Mesenchymal stem cell (in vitro differentiated cells and primary cell): ENCODE data around the gene RBMS3.

Source experiments
- DNase-seq: peaks from one replicate; pipeline ENCODE4 v3.0.0-alpha.2; 2013
- H2AFZ ChIP-seq: one replicate; pipeline ENCODE4 v1.6.1; 2013; ENCODE audit warnings: low read depth, mild to moderate bottlenecking, control low read depth, inconsistent platforms, low read length, moderate library complexity
- H2AK5ac ChIP-seq: 2 replicates; pipeline ENCODE4 v1.6.1; 2013; ENCODE audit warnings: low read length, moderate library complexity, mild to moderate bottlenecking, inconsistent platforms; ENCODE audit not compliant: severe bottlenecking
- H2BK120ac ChIP-seq: one replicate; pipeline ENCODE4 v1.6.1; 2013; ENCODE audit warnings: low read depth, mild to moderate bottlenecking, inconsistent platforms, low read length, moderate library complexity
- H2BK12ac ChIP-seq, 2 experiments: one replicate each; pipeline ENCODE4 v1.6.1; 2013; ENCODE audit warnings: inconsistent platforms in 2 of 2, low read length in 2 of 2, mild to moderate bottlenecking in 2 of 2, moderate library complexity in 2 of 2, control low read depth in 1 of 2
- H2BK15ac ChIP-seq: one replicate; pipeline ENCODE4 v1.6.1; 2013; ENCODE audit warnings: mild to moderate bottlenecking, low read depth, inconsistent platforms; ENCODE audit not compliant: poor library complexity, severe bottlenecking
- H2BK5ac ChIP-seq: 2 replicates; pipeline ENCODE4 v1.6.1; 2013; ENCODE audit warnings: low read depth, mild to moderate bottlenecking, low read length, control low read depth, inconsistent platforms; ENCODE audit not compliant: poor library complexity, severe bottlenecking
- H3K14ac ChIP-seq, 2 experiments: one replicate each; pipeline ENCODE4 v1.6.1; 2013; ENCODE audit warnings: inconsistent platforms in 2 of 2, low read length in 2 of 2, control low read depth in 1 of 2, mild to moderate bottlenecking in 1 of 2, moderate library complexity in 1 of 2
- H3K18ac ChIP-seq, 2 experiments: one replicate each; pipeline ENCODE4 v1.6.1; 2013; ENCODE audit warnings: inconsistent platforms in 2 of 2, low read length in 2 of 2, control low read depth in 1 of 2, low read depth in 1 of 2, mild to moderate bottlenecking in 1 of 2
- H3K23ac ChIP-seq, 2 experiments: one replicate each; pipeline ENCODE4 v1.6.1; 2013; ENCODE audit warnings: inconsistent platforms in 2 of 2, low read length in 2 of 2, mild to moderate bottlenecking in 2 of 2, moderate library complexity in 2 of 2, control low read depth in 1 of 2
- H3K27ac ChIP-seq: 2 replicates; pipeline ENCODE4 v1.5.1; 2013; ENCODE audit warnings: mild to moderate bottlenecking, moderate library complexity, low read length, control low read depth, inconsistent platforms; ENCODE audit not compliant: poor library complexity, severe bottlenecking
- H3K27me3 ChIP-seq, 2 experiments: 2 replicates each; pipeline versions ENCODE4 v1.6.1 to v1.7.0; 2013; ENCODE audit warnings: low read length in 2 of 2, mild to moderate bottlenecking in 2 of 2, moderate library complexity in 2 of 2, control low read depth in 1 of 2, inconsistent platforms in 1 of 2; ENCODE audit not compliant: control insufficient read depth in 1 of 2, insufficient read depth in 1 of 2
- H3K36me3 ChIP-seq, 2 experiments: 2 replicates each; pipeline versions ENCODE4 v1.6.1 to v1.7.0; 2013; ENCODE audit warnings: low read length in 2 of 2, control low read depth in 1 of 2, inconsistent platforms in 1 of 2, low read depth in 1 of 2, mild to moderate bottlenecking in 1 of 2; ENCODE audit not compliant: insufficient read depth in 2 of 2, control insufficient read depth in 1 of 2
- H3K4ac ChIP-seq, 2 experiments: one replicate each; pipeline ENCODE4 v1.6.1; 2013; ENCODE audit warnings: inconsistent platforms in 2 of 2, low read length in 2 of 2, mild to moderate bottlenecking in 2 of 2, moderate library complexity in 2 of 2, control low read depth in 1 of 2, low read depth in 1 of 2
- H3K4me1 ChIP-seq: 2 replicates; pipeline ENCODE4 v1.6.1; 2013; ENCODE audit warnings: low read depth, low read length, control low read depth; ENCODE audit not compliant: control insufficient read depth, insufficient read depth
- H3K4me2 ChIP-seq: 2 replicates; pipeline ENCODE4 v1.6.1; 2013; ENCODE audit warnings: low read length, mild to moderate bottlenecking, inconsistent platforms; ENCODE audit not compliant: poor library complexity, severe bottlenecking
- H3K4me3 ChIP-seq, 2 experiments: 2 replicates each; pipeline versions ENCODE4 v1.5.1 to v1.7.0; 2013; ENCODE audit warnings: low read length in 2 of 2, mild to moderate bottlenecking in 2 of 2, control low read depth in 1 of 2, low read depth in 1 of 2; ENCODE audit not compliant: insufficient read depth in 1 of 2
- H3K79me1 ChIP-seq: replicated peaks from 2 replicates; pipeline ENCODE4 v1.6.1; 2013; ENCODE audit warnings: mild to moderate bottlenecking, control low read depth, low read length, inconsistent platforms; ENCODE audit not compliant: poor library complexity, severe bottlenecking
- H3K9ac ChIP-seq: 2 replicates; pipeline ENCODE4 v1.7.0; 2013; ENCODE audit warnings: mild to moderate bottlenecking, low read length, moderate library complexity
- H3K9me3 ChIP-seq: 2 replicates; pipeline ENCODE4 v1.7.0; 2013; ENCODE audit warnings: mild to moderate bottlenecking, low read length; ENCODE audit not compliant: control insufficient read depth
- H4K8ac ChIP-seq: one replicate; pipeline ENCODE4 v1.6.1; 2013; ENCODE audit warnings: inconsistent platforms, mild to moderate bottlenecking, low read length, moderate library complexity
- H4K91ac ChIP-seq: one replicate; pipeline ENCODE4 v1.6.1; 2013; ENCODE audit warnings: mild to moderate bottlenecking, low read length, inconsistent platforms
- WGBS: methylation state at CpG from one replicate; pipeline ENCODE4 v1.1.7; 2013; ENCODE audit warnings: mixed read lengths; 5-methylcytosine and 5-hydroxymethylcytosine counted together

Gene RBMS3

GRCh38 chr3:29331456-29332194 is 50.8 kb downstream of the RBMS3 start:
- H3K27ac ChIP-seq, result peak overlapping the region; percentile 83
- no peak overlapping the region for H3K4me2 ChIP-seq
- H3K27me3 ChIP-seq, result no peaks in the 10 kb centered on the region
- H3K18ac ChIP-seq, result no peak overlapping the region
- H3K9ac ChIP-seq, result peak overlapping the region; percentile 97
- H3K4ac ChIP-seq, result peak overlapping the region in 1 of 2 experiments; percentile 37
- no peak overlapping the region for H2BK120ac ChIP-seq
- H4K8ac ChIP-seq, result no peak overlapping the region
- no peak overlapping the region for H4K91ac ChIP-seq
- peak overlapping the region in 1 of 2 experiments; percentile 40 for H3K4me3 ChIP-seq
- H3K79me1 ChIP-seq, result no peaks in the 10 kb centered on the region
- H2BK12ac ChIP-seq, result no peak overlapping the region
- H3K36me3 ChIP-seq, result no peaks in the 10 kb centered on the region
- no peak overlapping the region for H2BK15ac ChIP-seq
- WGBS, result 95% methylated on average over 4 of the region's 5 CpGs
- DNase-seq, result no peak
- peak overlapping the region; percentile 35 for H2BK5ac ChIP-seq
- no peak overlapping the region for H3K23ac ChIP-seq
- peaks cover 5% of the 10 kb centered on the region for H3K4me1 ChIP-seq
- H2AFZ ChIP-seq, result no peak overlapping the region
- peak overlapping the region; percentile 99 for H2AK5ac ChIP-seq
- H3K9me3 ChIP-seq, result no peaks in the 10 kb centered on the region
- H3K14ac ChIP-seq, result no peak overlapping the region

- Histone ChIP-seq H3K9ac (peak overlapping the region; percentile 97), H2BK12ac (no peak overlapping the region), H2AK5ac (no peak overlapping the region), H3K9me3 (no peaks in the 10 kb centered on the region), H3K4me2 (no peak overlapping the region), H3K4ac (no peak overlapping the region), H3K4me1 (peaks cover 5% of the 10 kb centered on the region), H3K4me3 (peak overlapping the region in 1 of 2 experiments; percentile 40), H4K8ac (no peak overlapping the region), H3K79me1 (peaks cover under 1% of the 10 kb centered on the region), H3K18ac (no peak overlapping the region), H3K27ac (peak overlapping the region; percentile 65), H2BK120ac (no peak overlapping the region), H2BK15ac (no peak overlapping the region), H4K91ac (no peak overlapping the region), H3K14ac (no peak overlapping the region), H3K36me3 (no peaks in the 10 kb centered on the region), H2BK5ac (no peak overlapping the region), H3K27me3 (no peaks in the 10 kb centered on the region), H2AFZ (no peak overlapping the region), H3K23ac (no peak overlapping the region)
- DNase-seq, result no peak
- 100% methylated on average over 1 of the region's 2 CpGs for WGBS
Observed at GRCh38 chr3:29332195-29332637, 51.3 kb downstream of the RBMS3 start.

GRCh38 chr3:29333576-29333975 is 52.7 kb downstream of the RBMS3 start:
- Histone ChIP-seq H3K36me3 (no peaks in the 10 kb centered on the region), H2AFZ (no peak overlapping the region), H2AK5ac (no peak overlapping the region), H4K8ac (no peak overlapping the region), H2BK5ac (no peak overlapping the region), H3K27ac (no peak overlapping the region), H3K4me1 (peaks cover 5% of the 10 kb centered on the region), H3K79me1 (peaks cover 1% of the 10 kb centered on the region), H2BK15ac (no peak overlapping the region), H4K91ac (no peak overlapping the region), H3K4me3 (peak overlapping the region in 1 of 2 experiments; percentile 40), H3K14ac (no peak overlapping the region), H2BK12ac (no peak overlapping the region), H3K9ac (peak overlapping the region; percentile 97), H3K9me3 (no peaks in the 10 kb centered on the region), H3K23ac (no peak overlapping the region), H3K27me3 (no peaks in the 10 kb centered on the region), H3K4me2 (no peak overlapping the region), H3K4ac (no peak overlapping the region), H2BK120ac (no peak overlapping the region), H3K18ac (no peak overlapping the region)
- WGBS, result 82% methylated on average over 3 of the region's 3 CpGs
- no peak for DNase-seq

GRCh38 chr3:29334706-29335105 is 53.8 kb downstream of the RBMS3 start:
- H3K23ac ChIP-seq, result no peak overlapping the region
- no peak overlapping the region for H4K8ac ChIP-seq
- H3K4me2 ChIP-seq, result no peak overlapping the region
- peaks cover 5% of the 10 kb centered on the region for H3K79me1 ChIP-seq
- peaks cover 6% of the 10 kb centered on the region for H3K4me1 ChIP-seq
- no peak overlapping the region for H2AK5ac ChIP-seq
- H4K91ac ChIP-seq, result no peak overlapping the region
- peak overlapping the region; percentile 97 for H3K27ac ChIP-seq
- H3K4ac ChIP-seq, result no peak overlapping the region
- H3K9ac ChIP-seq, result peak overlapping the region; percentile 97
- no peak overlapping the region for H2BK120ac ChIP-seq
- no peak overlapping the region for H2BK5ac ChIP-seq
- H3K9me3 ChIP-seq, result no peaks in the 10 kb centered on the region
- no peak for DNase-seq
- WGBS, result 93% methylated on average over 2 of the region's 3 CpGs
- H2BK12ac ChIP-seq, result no peak overlapping the region
- no peak overlapping the region for H2BK15ac ChIP-seq
- peak overlapping the region in 1 of 2 experiments; percentile 74 for H3K4me3 ChIP-seq
- H3K14ac ChIP-seq, result no peak overlapping the region
- no peaks in the 10 kb centered on the region for H3K36me3 ChIP-seq
- no peak overlapping the region for H2AFZ ChIP-seq
- no peaks in the 10 kb centered on the region for H3K27me3 ChIP-seq
- no peak overlapping the region for H3K18ac ChIP-seq
